ENCODE results near the gene SP3.

Gene SP3

DNA sequence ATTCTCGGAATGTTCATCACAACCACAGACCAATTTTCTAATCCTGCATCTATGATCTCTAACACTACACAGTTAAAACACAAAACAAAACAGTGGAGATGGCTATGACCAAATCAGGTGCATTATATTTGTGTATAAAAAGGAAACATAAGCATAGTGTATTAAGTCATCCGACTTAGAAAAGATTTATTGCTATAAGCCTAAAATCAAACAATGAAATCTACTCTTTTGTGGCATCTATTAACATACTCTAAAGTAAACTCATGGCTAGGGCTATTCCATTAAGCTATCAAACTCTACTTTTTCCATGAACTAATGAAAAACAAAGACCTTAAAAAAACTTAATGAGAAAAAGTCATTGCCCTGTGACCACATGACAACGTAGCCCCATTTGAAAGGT, 8.7 kb downstream of the SP3 start:
- DNase-seq = no peak
- Histone ChIP-seq H3K4me3 (ENCODE audit: low read depth, low read length) (no peak overlapping the region), H3K27ac (ENCODE audit: low read depth, low read length) (no peak overlapping the region), H2BK5ac (ENCODE audit: low read depth, low read length, poor library complexity) (no peak overlapping the region), H3K18ac (ENCODE audit: low read length) (no peak overlapping the region), H4K8ac (ENCODE audit: low read depth, low read length) (no peak overlapping the region), H2AFZ (ENCODE audit: insufficient read depth, low read length, poor library complexity) (no peak overlapping the region), H3K79me1 (ENCODE audit: low read length) (no peaks in the 10 kb centered on the region), H2BK12ac (ENCODE audit: low read length) (no peak overlapping the region), H3K4ac (ENCODE audit: low read depth, low read length) (no peak overlapping the region), H3K9ac (ENCODE audit: low read length) (no peak overlapping the region), H3K14ac (ENCODE audit: low read length) (no peak overlapping the region), H2BK120ac (ENCODE audit: insufficient read depth, low read length, poor library complexity) (no peak overlapping the region), H3K9me3 (ENCODE audit: insufficient read depth, low read depth, low read length) (no peaks in the 10 kb centered on the region), H4K91ac (ENCODE audit: low read depth, low read length) (no peak overlapping the region), H3K4me1 (ENCODE audit: control insufficient read depth in 1 of 2, insufficient read depth in 2 of 2, low read length in 2 of 2) (peaks cover 2% of the 10 kb centered on the region in 2 experiments), H3K27me3 (ENCODE audit: insufficient read depth, low read length) (no peaks in the 10 kb centered on the region), H2AK5ac (ENCODE audit: low read length) (no peak overlapping the region), H3K23ac (ENCODE audit: low read length) (no peak overlapping the region), H3K36me3 (ENCODE audit: control insufficient read depth in 1 of 2, insufficient read depth in 2 of 2, low read length in 2 of 2) (peaks cover 5 to 19% of the 10 kb centered on the region in 2 experiments), H3K4me2 (ENCODE audit: low read length) (no peak overlapping the region), H3K79me2 (ENCODE audit: control insufficient read depth, insufficient read depth, low read length, poor library complexity) (peaks cover 11% of the 10 kb centered on the region), H4K12ac (ENCODE audit: low read depth, low read length) (no peak overlapping the region)
- no CpG with 5 or more reads among the region's 3 CpGs for WGBS (ENCODE audit: extremely low coverage, insufficient coverage, insufficient read length)

GRCh38 chr2:173955867-173956266, 9.3 kb downstream of the SP3 start:
- DNase-seq = no peak
- H3K79me1 ChIP-seq (ENCODE audit: low read length) = no peaks in the 10 kb centered on the region
- no peak overlapping the region for H2BK12ac ChIP-seq (ENCODE audit: low read length)
- H3K36me3 ChIP-seq (ENCODE audit: control insufficient read depth in 1 of 2, insufficient read depth in 2 of 2, low read length in 2 of 2) = peaks cover 5 to 19% of the 10 kb centered on the region in 2 experiments
- H3K4me2 ChIP-seq (ENCODE audit: low read length) = no peak overlapping the region
- H3K4me3 ChIP-seq (ENCODE audit: low read depth, low read length) = no peak overlapping the region
- H2AK5ac ChIP-seq (ENCODE audit: low read length) = no peak overlapping the region
- no peak overlapping the region for H3K27ac ChIP-seq (ENCODE audit: low read depth, low read length)
- peak overlapping the region; percentile 13 for H3K4ac ChIP-seq (ENCODE audit: low read depth, low read length)
- no peak overlapping the region for H3K9ac ChIP-seq (ENCODE audit: low read length)
- no peak overlapping the region for H3K23ac ChIP-seq (ENCODE audit: low read length)
- no peak overlapping the region for H2AFZ ChIP-seq (ENCODE audit: insufficient read depth, low read length, poor library complexity)
- H4K91ac ChIP-seq (ENCODE audit: low read depth, low read length) = no peak overlapping the region
- H4K12ac ChIP-seq (ENCODE audit: low read depth, low read length) = no peak overlapping the region
- no peaks in the 10 kb centered on the region for H3K27me3 ChIP-seq (ENCODE audit: insufficient read depth, low read length)
- no peaks in the 10 kb centered on the region for H3K9me3 ChIP-seq (ENCODE audit: insufficient read depth, low read depth, low read length)
- no peak overlapping the region for H3K14ac ChIP-seq (ENCODE audit: low read length)
- H3K4me1 ChIP-seq (ENCODE audit: control insufficient read depth in 1 of 2, insufficient read depth in 2 of 2, low read length in 2 of 2) = peaks cover 2% of the 10 kb centered on the region in 2 experiments
- no peak overlapping the region for H4K8ac ChIP-seq (ENCODE audit: low read depth, low read length)
- no CpG with 5 or more reads among the region's 2 CpGs for WGBS (ENCODE audit: extremely low coverage, insufficient coverage, insufficient read length)
- peaks cover 11% of the 10 kb centered on the region for H3K79me2 ChIP-seq (ENCODE audit: control insufficient read depth, insufficient read depth, low read length, poor library complexity)
- no peak overlapping the region for H2BK120ac ChIP-seq (ENCODE audit: insufficient read depth, low read length, poor library complexity)
- no peak overlapping the region for H3K18ac ChIP-seq (ENCODE audit: low read length)
- H2BK5ac ChIP-seq (ENCODE audit: low read depth, low read length, poor library complexity) = no peak overlapping the region

DNA sequence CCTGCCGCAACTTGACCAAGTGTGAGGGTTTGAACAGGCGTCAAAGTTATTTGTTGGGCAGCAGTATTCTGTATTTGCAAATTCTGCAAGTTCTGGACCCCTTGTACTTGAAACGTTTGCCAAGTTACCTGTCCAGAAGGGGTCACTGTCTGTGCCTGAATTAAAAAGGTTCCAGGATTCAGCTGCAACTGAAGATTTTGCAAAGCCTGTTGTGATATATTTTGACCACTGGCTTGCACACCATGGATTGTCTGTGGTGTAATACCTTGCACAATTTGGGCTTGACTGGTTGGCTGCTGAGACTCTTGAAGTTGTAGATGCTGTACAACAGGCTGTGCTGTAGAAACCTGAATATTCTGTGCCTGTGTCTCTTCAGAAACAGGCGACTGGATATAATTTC, 10.2 kb downstream of the SP3 start:
- Histone ChIP-seq H3K23ac (ENCODE audit: low read length) (no peak overlapping the region), H4K12ac (ENCODE audit: low read depth, low read length) (no peak overlapping the region)
- no CpG with 5 or more reads among the region's 4 CpGs for WGBS (ENCODE audit: extremely low coverage, insufficient coverage, insufficient read length)

DNA sequence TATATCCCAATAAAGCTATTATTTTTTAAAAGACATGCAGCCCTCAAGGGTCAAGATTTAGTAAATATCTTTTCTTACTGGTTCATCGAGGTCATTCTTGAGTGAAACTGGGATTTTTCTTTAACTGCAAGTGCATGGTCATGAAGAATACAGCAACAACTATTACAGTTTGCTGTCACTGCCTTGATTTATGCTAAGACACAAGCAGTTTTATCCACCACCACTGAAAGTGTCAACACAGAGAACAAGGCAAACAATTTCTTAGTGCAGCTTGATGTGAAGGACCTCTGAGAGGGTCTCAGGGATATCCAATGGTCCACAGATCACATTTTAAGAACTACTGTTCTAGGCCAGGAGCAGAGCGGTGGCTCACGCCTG, 12.1 kb downstream of the SP3 start:
- H3K4me2 ChIP-seq (ENCODE audit: low read length) = no peak overlapping the region
- peaks cover 5% of the 10 kb centered on the region for H3K79me2 ChIP-seq (ENCODE audit: control insufficient read depth, insufficient read depth, low read length, poor library complexity)
- H3K14ac ChIP-seq (ENCODE audit: low read length) = no peak overlapping the region
- no peak overlapping the region for H4K8ac ChIP-seq (ENCODE audit: low read depth, low read length)
- no peak overlapping the region for H2BK5ac ChIP-seq (ENCODE audit: low read depth, low read length, poor library complexity)
- H3K27ac ChIP-seq (ENCODE audit: low read depth, low read length) = no peak overlapping the region
- H3K23ac ChIP-seq (ENCODE audit: low read length) = no peak overlapping the region
- H3K9ac ChIP-seq (ENCODE audit: low read length) = no peak overlapping the region
- no peak overlapping the region for H4K91ac ChIP-seq (ENCODE audit: low read depth, low read length)
- H2BK12ac ChIP-seq (ENCODE audit: low read length) = no peak overlapping the region
- DNase-seq = no peak
- no peak overlapping the region for H4K12ac ChIP-seq (ENCODE audit: low read depth, low read length)
- no peaks in the 10 kb centered on the region for H3K27me3 ChIP-seq (ENCODE audit: insufficient read depth, low read length)
- no peak overlapping the region for H2AFZ ChIP-seq (ENCODE audit: insufficient read depth, low read length, poor library complexity)
- H3K79me1 ChIP-seq (ENCODE audit: low read length) = no peaks in the 10 kb centered on the region
- peaks cover 4 to 21% of the 10 kb centered on the region in 2 experiments for H3K36me3 ChIP-seq (ENCODE audit: control insufficient read depth in 1 of 2, insufficient read depth in 2 of 2, low read length in 2 of 2)
- no CpG with 5 or more reads among the region's 3 CpGs for WGBS (ENCODE audit: extremely low coverage, insufficient coverage, insufficient read length)
- H3K4me1 ChIP-seq (ENCODE audit: control insufficient read depth in 1 of 2, insufficient read depth in 2 of 2, low read length in 2 of 2) = no peaks in the 10 kb centered on the region
- H2BK120ac ChIP-seq (ENCODE audit: insufficient read depth, low read length, poor library complexity) = no peak overlapping the region
- no peak overlapping the region for H3K18ac ChIP-seq (ENCODE audit: low read length)
- H2AK5ac ChIP-seq (ENCODE audit: low read length) = no peak overlapping the region
- no peak overlapping the region for H3K4me3 ChIP-seq (ENCODE audit: low read depth, low read length)
- H3K9me3 ChIP-seq (ENCODE audit: insufficient read depth, low read depth, low read length) = no peaks in the 10 kb centered on the region
- H3K4ac ChIP-seq (ENCODE audit: low read depth, low read length) = peak overlapping the region; percentile 93

More for the DNA sequence above, 10.2 kb downstream of the SP3 start:
- Histone ChIP-seq H2BK12ac (ENCODE audit: low read length) (no peak overlapping the region), H3K14ac (ENCODE audit: low read length) (no peak overlapping the region), H2BK120ac (ENCODE audit: insufficient read depth, low read length, poor library complexity) (no peak overlapping the region), H3K9me3 (ENCODE audit: insufficient read depth, low read depth, low read length) (no peaks in the 10 kb centered on the region), H3K4me1 (ENCODE audit: control insufficient read depth in 1 of 2, insufficient read depth in 2 of 2, low read length in 2 of 2) (peaks cover 2% of the 10 kb centered on the region in 2 experiments), H3K9ac (ENCODE audit: low read length) (no peak overlapping the region), H2AFZ (ENCODE audit: insufficient read depth, low read length, poor library complexity) (no peak overlapping the region), H3K18ac (ENCODE audit: low read length) (no peak overlapping the region), H3K79me2 (ENCODE audit: control insufficient read depth, insufficient read depth, low read length, poor library complexity) (peaks cover 11% of the 10 kb centered on the region), H3K36me3 (ENCODE audit: control insufficient read depth in 1 of 2, insufficient read depth in 2 of 2, low read length in 2 of 2) (peaks cover 5 to 21% of the 10 kb centered on the region in 2 experiments), H3K4ac (ENCODE audit: low read depth, low read length) (peak overlapping the region; percentile 65), H3K27me3 (ENCODE audit: insufficient read depth, low read length) (no peaks in the 10 kb centered on the region), H4K91ac (ENCODE audit: low read depth, low read length) (no peak overlapping the region), H3K4me2 (ENCODE audit: low read length) (no peak overlapping the region), H3K27ac (ENCODE audit: low read depth, low read length) (no peak overlapping the region), H3K79me1 (ENCODE audit: low read length) (no peaks in the 10 kb centered on the region), H2AK5ac (ENCODE audit: low read length) (no peak overlapping the region), H3K4me3 (ENCODE audit: low read depth, low read length) (no peak overlapping the region), H2BK5ac (ENCODE audit: low read depth, low read length, poor library complexity) (no peak overlapping the region), H4K8ac (ENCODE audit: low read depth, low read length) (no peak overlapping the region)
- no peak for DNase-seq

All from trophoblast cell (in vitro differentiated cells and primary cell).